ENCODE measurements around the gene CCDC30.
"Not testable (repeated sequence)": the region's sequence is repeated elsewhere in the genome, so short reads cannot be mapped to it uniquely, and the experiment has no call there.

CCDC30 gene

DNA sequence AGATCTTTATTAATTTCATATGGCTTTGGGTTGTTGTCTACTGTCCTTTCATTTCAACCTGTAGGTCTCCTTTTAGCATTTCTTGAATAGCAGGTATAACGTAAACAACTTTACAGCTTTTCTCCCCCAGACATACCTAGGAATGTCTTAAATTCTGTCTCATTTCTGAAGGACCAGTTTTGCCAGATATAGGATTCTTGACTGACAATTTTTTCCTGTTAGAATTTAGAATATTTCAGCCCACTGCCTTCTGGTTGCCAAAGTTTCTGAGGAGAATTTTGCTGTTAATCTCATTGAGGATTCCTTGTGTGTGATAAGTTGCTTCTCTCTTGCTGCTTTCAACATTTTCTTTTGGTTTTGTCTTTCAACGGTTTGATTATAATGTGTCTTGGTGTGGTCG is 60.1 kb downstream of the CCDC30 start:
- H3K4me3 ChIP-seq (ENCODE audit: low read depth, low read length), result no peak overlapping the region

DNA sequence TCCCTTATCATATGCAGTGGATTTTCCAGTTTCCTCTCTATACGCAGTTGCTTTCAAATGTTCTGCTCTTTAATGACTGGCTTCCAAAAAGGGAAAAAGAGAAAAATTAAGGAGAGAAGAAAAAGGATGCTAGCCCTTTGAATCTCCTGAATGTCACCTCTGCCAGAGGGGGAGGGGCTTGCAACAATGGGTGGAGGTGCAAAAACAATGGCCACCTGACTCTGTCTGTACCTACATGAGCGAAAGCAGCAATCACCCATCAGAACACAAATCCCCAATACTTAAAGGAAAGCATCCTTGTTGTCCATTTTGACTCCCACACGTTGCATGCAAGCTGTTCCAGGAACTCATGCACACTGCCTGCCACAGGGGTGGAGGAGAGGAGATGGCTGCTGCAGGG is 61.2 kb downstream of the CCDC30 start:
- no peak overlapping the region for H3K4me3 ChIP-seq (ENCODE audit: low read depth, low read length)

DNA sequence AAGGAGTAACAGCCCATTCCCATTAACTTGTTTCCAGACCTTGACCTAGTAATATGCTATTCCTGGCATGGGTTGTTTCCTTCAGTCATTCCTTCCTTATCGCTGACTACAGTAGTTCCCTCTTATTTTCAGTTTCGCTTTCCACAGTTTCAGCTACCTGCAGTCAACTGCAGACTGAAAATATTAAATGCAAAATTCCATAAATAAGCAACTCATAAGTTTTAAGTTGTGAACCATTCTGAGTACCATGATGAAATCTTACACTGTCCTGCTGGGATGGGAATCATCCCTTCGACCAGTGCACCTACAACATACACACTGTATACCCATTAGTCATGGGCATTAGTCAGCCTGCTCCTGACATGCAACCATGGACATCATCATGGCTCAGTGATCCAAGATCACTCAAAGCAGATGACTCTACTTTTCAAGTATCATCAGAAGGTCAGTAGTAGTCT is 66.7 kb downstream of the CCDC30 start:
- no peak overlapping the region for H3K4me3 ChIP-seq (ENCODE audit: low read depth, low read length)

DNA sequence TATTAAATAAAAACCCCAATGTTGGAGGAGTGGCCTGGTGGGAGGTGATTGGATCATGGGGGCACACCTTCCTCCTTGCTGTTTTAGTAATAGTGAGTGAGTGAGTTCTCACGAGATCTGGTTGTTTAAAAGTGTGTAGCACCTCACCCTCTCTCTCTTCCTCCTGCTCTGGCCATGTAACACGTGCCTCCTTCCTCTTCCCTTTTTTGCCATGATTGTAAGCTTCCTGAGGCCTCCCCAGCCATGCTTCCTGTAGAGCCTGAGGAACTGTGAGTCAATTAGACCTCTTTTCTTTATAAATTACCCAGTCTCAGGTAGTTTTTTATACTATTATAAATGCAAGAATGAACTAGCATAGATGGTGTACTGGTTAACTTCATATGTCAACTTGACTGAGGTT is 68.0 kb downstream of the CCDC30 start:
- H3K4me3 ChIP-seq (ENCODE audit: low read depth, low read length), result no peak overlapping the region

DNA sequence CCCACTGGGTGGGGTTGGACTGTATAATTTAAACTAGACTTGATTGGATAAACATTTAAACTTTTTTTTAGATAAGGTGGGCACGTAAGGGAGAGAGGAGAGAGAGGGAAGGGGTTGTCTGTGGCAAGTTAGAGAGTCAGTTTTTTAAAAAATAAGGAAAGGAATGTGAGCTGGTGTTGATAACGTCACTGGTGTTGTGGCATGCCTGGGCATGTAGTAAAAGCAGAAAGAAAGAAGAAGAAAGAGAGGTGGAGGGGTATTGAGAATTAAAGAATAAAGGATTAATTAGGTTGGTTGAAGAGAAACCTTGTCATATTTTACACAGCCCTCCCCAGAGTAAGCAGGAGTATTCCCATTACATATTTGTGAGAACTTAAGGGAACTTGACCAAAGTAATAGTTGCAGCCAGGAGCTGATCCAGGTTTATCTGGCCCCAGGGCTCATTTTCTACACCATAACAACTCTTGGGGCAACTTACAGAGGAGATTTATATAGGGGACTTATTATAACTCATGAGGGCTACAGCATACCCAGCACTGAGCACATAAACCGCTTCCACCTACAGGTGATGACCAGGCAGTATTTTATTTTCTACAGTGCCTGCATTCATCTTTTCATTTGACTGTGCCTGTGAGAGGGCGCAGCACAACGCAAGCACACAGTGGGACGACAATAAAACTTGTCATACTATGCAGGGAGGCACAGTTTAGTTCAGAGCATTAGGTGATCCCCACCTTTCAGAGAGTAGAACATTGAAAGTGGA is 70.2 kb downstream of the CCDC30 start:
- H3K4me3 ChIP-seq (ENCODE audit: low read depth, low read length), result no peak overlapping the region

DNA sequence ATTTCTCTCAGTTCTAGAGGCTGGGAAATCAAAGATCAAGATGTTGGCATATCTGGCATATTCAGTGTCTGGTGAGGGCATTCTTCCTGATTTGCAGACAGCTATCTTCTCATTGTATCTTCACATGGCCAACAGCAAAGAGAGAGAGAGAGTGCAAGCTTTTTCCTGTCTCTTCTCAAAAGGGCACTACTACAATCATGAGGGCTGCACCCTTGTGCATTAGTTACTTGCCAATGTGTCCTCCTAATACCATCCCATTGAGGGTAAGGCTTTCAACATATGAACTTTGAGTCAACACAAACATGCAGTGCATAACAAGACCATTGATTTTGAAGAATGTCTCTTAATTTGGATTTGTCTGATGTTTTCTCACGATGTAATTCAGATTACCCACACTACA is 78.0 kb downstream of the CCDC30 start:
- no peak overlapping the region for H3K4me3 ChIP-seq (ENCODE audit: low read depth, low read length)

DNA sequence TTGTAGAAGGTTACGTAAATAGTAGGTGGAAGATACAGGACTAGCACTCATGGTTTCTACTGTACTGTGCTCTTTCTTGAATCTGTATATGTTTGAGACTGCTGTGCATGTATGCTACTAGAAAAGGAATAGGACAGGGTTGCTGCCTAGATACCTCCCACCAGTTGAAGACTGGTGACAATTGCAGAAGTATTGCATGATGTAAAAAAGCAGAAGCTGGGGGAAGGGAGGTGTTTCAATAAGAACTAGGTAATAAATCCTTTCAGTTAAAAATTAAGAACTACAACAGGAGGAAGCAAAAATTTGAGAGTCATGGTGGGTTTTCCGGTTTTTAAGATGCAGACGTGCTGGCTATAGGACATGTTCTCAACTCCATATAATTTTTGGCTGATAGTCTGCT is 88.1 kb downstream of the CCDC30 start:
- H3K4me3 ChIP-seq (ENCODE audit: low read depth, low read length), result no peak overlapping the region

DNA sequence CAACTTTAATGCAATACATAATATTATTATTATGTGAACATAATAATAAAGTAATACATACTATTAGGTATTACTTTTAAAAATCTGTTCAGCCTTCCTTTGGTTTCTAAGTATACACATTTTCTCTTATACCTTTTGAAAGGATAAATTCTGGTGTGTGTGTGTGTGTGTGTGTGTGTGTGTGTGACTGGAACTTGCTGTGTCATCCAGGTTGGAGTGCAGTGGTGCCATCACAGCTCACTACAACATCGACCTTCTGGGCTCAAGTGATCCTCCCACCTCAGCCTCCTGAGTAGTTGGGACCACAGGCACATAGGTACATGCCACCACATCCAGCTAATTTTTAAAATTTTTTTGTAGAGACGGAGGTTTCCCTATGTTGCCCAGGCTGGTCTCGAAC is 88.5 kb downstream of the CCDC30 start:
- H3K4me3 ChIP-seq (ENCODE audit: low read depth, low read length), result no peak overlapping the region

DNA sequence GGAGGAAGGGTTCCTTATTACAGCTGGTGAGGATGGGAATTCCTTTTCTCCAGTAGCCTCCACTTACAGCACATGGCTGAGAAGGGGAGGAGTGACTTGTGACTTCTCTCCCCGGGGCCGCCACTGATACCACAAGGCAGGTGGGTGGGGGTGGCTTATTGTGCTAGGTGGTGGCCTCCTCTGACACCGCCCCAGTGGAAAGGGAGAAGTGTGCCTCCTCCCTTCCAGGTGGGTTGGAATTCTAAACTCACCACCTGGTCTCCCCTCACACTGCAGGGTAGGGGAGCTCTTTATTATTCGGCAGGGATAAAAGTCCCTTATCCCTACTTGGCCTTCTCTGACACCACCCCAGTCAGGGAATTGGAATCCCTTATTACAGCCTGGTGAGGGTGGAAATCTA is 89.5 kb downstream of the CCDC30 start:
- no peak overlapping the region for H3K4me3 ChIP-seq (ENCODE audit: low read depth, low read length)

DNA sequence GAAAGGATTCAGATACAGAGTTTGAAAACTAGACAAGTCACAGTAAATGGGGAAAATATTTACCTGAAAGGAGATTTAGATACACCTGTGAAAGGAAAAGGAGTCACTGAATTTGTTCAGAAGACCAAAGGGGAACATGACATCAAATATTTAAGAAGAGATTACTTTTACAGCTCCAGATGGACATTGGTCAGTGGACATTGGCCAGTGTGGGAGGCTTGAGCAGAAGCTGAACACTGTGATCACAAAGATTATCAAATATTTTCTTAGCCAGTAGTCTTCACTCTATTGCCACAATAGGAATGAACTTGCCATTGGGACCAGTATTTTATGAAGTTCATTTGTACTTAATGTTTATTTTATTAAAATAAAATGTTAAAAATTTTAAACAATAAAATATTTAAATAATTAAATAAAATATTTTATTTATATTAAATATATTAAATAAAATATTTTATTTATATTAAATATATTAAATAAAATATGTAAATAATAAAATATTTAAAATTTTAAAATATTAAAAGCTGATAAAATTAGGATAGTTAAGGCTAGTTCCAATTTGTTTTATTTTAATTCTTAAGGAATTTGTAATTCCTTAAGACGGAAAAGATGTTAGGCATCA is 94.3 kb downstream of the CCDC30 start:
- no peak overlapping the region for H3K4me3 ChIP-seq (ENCODE audit: low read depth, low read length)

DNA sequence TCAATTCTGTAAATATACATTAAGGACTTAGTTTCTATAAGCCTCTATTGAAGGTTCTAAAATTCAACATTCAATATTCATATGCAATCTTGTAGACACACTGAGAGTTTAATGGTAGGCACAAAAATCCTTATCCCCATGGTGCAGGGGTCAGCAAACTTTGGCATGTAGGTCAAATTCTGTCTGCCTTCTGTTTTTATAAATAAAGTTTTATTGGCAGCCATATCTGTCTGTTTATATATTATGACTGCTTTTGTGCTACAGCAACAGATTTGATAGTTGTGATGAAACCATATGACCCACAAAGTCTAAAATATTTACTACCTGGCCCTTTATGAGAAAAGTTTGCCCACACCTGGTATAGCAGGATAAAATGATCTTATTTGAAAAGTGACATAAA is 104.0 kb downstream of the CCDC30 start:
- H3K4me3 ChIP-seq (ENCODE audit: low read depth, low read length), result no peak overlapping the region

DNA sequence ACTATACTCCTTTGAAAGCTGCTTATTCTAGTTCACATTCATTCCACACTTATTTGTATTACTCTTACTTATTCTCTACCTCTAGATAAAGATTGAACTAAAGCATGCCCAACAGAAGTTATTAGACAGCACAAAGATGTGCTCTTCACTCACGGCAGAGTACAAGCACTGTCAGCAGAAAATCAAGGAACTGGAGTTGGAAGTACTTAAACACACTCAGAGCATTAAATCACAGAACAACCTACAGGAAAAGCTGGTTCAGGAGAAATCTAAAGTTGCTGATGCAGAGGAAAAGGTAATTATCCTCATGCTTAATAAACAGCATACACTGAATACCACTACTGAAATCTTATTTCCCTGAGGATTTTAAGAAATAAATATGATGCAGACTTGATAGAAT is 113.8 kb downstream of the CCDC30 start:
- no peak overlapping the region for H3K4me3 ChIP-seq (ENCODE audit: low read depth, low read length)

DNA sequence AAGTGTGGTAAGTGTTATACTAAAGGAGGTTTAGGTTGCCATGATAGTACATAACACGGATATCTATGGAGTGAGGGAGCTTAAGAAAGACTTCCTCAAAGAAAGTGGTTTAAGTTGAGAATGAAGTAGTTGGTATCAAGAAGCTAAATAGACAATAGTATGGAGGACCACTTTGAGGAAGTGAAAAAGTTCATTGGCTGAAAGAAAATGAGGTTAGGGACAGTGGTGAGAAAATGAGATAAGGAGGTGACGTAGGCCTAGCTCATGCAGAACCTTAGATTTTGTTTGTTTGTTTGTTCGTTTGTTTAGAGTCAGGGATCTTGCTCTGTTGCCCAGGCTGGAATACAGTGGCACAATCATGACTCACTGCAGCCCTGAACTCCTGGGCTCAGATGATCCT is 122.9 kb downstream of the CCDC30 start:
- no peak overlapping the region for H3K4me3 ChIP-seq (ENCODE audit: low read depth, low read length)

DNA sequence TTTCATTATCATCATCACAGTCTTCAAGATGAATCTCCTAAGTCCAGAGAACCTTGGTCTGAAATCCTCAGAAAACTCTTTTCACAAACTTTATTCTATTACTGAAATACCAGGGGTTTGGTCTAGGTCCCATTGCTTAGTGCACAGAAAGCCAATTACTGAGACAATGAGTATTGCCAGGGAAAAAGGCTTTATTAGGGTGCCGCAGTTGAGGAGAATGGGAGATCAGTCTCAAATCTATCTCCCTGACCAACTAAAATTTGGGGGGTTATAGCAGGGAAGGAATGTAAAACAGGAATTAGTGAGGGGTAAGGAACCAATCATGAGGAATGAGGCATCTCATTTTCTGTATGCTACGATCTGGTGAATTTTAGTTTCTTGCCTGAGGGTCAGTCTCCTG is 124.7 kb downstream of the CCDC30 start:
- no peak overlapping the region for H3K4me3 ChIP-seq (ENCODE audit: low read depth, low read length)

DNA sequence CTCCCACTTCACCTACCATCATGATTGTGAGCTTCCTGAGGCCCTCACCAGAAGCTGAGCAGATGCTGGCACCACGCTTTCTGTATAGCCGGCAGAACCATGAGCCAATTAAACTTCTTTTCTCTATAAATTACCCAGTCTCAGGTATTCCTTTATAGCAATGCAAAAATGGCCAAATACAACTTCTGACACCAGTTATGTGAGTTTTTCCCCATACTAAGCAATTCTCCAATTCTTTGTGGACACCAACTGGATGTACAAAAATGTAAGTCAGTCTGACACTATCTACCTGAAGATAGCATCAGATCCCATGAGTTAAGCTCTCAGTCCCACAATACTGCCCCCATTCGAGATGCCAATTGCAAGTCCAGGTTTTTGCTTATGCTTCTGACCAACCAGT is 129.7 kb downstream of the CCDC30 start:
- H3K4me3 ChIP-seq (ENCODE audit: low read depth, low read length), result no peak overlapping the region

DNA sequence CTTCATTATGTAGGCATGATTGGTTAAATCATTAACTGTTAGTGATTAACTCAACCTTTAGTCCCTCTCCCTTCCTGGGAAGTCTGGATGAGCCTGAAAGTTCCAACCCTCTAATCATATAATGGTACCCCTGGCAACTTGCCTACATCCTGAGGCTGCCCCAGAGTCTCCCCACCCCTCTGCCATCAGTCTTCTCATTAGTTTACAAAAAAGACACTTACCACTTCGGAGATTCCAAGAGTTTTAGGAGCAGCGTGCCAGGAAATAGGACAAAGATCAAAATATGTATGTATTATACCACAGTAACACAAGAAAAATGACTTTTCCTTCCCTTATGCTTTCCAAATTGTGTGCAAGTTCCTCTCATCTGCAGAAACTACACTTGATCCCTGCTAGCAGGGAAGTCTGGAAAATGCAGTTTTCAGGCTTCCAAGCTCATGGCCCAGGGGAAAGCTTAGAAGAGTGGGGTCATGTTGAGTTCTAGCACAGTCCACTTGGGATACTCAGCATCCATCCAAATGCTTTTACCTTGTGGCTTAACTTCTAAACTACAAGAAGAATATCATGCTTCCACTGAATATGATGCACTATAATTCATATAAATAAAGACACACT is 130.5 kb downstream of the CCDC30 start:
- H3K4me3 ChIP-seq (ENCODE audit: low read depth, low read length), result no peak overlapping the region

DNA sequence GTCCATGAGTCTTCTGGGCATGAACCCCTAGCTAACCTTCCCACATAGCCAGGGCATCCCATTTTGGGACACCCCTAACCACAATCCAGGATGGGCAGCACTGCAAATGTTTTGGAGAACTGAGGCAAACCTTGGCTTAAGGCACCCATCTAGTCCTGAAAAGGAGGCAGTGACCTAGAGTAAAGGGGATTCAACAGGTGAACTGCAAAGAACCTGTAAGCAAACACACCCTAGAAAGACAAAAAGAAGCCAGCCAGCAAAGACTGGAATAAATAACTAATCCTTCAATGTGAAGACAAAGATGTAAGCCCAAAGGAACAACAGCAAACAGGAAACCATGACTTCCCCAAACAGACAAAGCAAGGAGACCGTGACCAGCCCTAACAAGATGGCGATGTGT is 138.4 kb downstream of the CCDC30 start:
- H3K4me3 ChIP-seq (ENCODE audit: low read depth, low read length), result no peak overlapping the region

DNA sequence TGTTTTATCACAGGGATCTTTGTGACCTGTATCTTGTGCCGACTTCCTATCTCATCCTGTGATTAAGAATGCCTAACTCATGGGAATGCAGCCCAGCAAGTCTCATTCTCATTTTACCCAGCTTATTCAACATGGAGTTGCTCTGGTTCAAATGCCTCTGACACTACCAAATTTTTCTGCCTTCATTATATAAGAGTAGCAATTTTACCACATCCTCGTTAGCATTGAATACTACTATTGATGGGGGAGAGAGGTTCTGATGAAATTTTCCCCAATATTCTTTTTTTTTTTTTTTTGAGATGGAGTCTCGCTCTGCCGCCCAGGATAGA is 150.7 kb downstream of the CCDC30 start:
- H3K4me3 ChIP-seq (ENCODE audit: low read depth, low read length), result no peak overlapping the region

DNA sequence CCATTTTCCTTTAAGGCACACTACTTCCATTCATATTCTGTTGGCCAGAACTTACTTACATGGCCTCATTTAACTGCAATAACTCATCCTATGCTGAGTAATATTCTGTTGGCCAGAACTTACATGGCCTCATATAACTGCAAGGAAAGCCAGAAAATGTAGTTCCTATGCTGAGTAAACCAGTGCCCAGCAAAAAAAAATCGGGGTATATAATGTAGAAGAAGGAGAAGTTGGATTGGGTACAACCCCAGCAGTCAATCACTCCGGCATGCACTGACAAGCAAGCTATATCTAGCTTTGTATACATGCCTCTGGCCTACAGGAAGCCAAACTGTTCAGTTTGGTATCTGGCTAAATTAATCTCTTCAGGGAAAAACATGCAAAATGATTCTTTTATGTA is 155.8 kb downstream of the CCDC30 start:
- H3K4me3 ChIP-seq (ENCODE audit: low read depth, low read length), result no peak overlapping the region

DNA sequence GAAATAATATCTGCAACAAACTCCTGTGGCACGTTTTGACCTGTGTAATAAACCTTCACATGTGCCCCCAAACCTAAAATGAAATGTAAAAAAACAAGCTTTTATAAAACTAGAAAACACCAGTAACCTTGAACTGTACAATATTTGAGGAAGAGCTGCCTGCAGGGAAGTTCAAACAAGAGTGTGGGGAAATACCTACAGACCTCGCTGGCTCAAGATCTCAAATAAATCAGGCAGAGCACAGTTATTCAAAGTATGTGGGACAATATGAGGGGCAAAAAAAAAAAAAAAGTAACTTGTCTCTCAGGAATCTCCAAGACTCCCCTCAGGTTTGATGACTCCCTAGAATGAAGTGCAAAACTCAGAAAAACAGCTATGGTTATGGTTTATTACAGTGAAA is 157.2 kb downstream of the CCDC30 start:
- no peak overlapping the region for H3K4me3 ChIP-seq (ENCODE audit: low read depth, low read length)

DNA sequence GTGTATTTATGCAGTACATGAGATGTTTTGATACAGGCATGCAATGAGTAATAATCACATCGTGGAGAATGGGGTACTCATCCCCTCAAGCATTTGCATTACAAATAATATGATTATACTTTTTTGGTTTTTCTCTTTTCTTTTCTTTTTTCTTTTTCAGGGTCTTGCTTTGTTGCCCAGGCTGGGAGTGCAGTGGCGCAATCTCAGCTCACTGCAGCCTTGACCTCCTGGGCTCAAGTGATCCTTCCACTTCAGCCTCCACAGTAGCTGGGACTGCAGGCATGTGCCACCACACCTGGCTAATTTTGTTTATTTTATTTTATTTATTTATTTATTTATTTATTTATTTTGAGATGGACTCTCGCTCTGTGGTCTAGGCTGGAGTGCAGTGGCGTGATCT is 158.1 kb downstream of the CCDC30 start:
- not testable (repeated sequence) for H3K4me3 ChIP-seq (ENCODE audit: low read depth, low read length)

DNA sequence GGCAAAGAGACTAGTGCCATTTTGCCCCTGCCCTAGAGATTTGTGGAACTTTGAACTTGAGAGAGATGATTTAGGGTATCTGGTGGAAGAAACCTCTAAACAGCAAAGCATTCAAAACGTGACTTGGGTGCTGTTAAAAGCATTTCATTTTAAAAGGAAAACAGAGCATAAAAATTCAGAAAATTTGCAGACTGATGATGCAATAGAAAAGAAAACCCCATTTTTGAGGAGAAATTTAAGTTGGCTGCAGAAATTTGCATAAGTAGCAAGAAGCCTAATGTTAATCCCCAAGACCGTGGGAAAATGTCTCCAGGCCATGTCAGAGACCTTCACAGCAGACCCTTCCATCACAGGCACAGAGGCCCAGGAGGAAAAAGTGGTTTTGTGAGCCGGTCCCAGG is 164.1 kb downstream of the CCDC30 start:
- not testable (repeated sequence) for H3K4me3 ChIP-seq (ENCODE audit: low read depth, low read length)

DNA sequence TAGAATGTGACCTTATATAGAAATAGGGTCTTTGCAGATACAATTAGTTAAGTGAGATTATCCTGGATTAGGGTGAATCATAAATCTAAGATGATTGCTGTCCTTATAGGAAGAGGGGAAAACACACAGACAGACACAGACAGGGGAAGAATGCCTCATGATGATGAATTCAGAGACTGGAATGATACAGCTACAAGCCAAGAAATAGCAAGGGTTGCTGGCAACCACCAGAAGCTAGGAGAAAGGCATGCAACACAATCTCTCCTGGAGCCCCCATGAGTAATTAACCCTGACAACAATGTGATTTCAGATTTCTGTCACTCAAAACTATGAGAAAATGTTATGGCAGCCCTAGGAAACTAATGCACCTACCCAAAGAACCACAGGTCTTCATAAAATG is 176.0 kb downstream of the CCDC30 start:
- H3K4me3 ChIP-seq (ENCODE audit: low read depth, low read length), result no peak overlapping the region

Measured in iPS-11a (cell line).